HepG2 (cell line): ENCODE data around the gene TAF12. TPM values are rescaled to one million over a fixed set of nuclear protein-coding genes. Genes with fewer than 3 reads are reported as not detected.

ENCODE experiments used
- ELF4 ChIP-seq: sonication (generic); formaldehyde crosslinking; IDR thresholded peaks from 2 replicates; pipeline ENCODE4 v1.5.0; 2020; ENCODE audit warnings: missing genetic modification reagents, mild to moderate bottlenecking, moderate library complexity, borderline replicate concordance
- PAF1 ChIP-seq: IDR thresholded peaks from 2 replicates; pipeline ENCODE4 v1.6.1; 2016; ENCODE audit warnings: missing genetic modification reagents, missing compliant biosample characterization
- PCBP2 ChIP-seq: fragments of 200-400 bp; formaldehyde crosslinking; optimal IDR thresholded peaks from 2 replicates; pipeline ENCODE3; 2018; ENCODE audit warnings: low read length, low read depth; ENCODE audit not compliant: poor library complexity, severe bottlenecking
- POLR2G ChIP-seq: fragments of 200-400 bp; formaldehyde crosslinking; IDR thresholded peaks from 2 replicates; pipeline ENCODE4 v1.6.1; 2018; ENCODE audit warnings: mild to moderate bottlenecking, low read depth, low read length, moderate library complexity
- RAD21 ChIP-seq: fragments of 450-650 bp; formaldehyde crosslinking; IDR thresholded peaks from 2 replicates; pipeline ENCODE4 v1.5.0; 2020; ENCODE audit warnings: mild to moderate bottlenecking
- RNF2 ChIP-seq: fragments of 450-650 bp; conservative IDR thresholded peaks from 2 replicates; pipeline ENCODE4 v1.6.1; 2016; ENCODE audit warnings: low read depth
- ZBTB38 ChIP-seq: sonication (generic); formaldehyde crosslinking; IDR thresholded peaks from 2 replicates; pipeline ENCODE4 v1.5.1; 2020; ENCODE audit warnings: mild to moderate bottlenecking, missing genetic modification reagents
- ZNF263 ChIP-seq: sonication (generic); formaldehyde crosslinking; IDR thresholded peaks from 2 replicates; pipeline ENCODE4 v1.4.0; 2020; ENCODE audit warnings: missing genetic modification reagents
- ZNF44 ChIP-seq: sonication (generic); formaldehyde crosslinking; IDR thresholded peaks from 2 replicates; pipeline ENCODE4 v1.5.1; 2020; ENCODE audit warnings: mild to moderate bottlenecking, missing genetic modification reagents
- ZNF570 ChIP-seq: sonication (generic); formaldehyde crosslinking; IDR thresholded peaks from 2 replicates; pipeline ENCODE4 v1.4.0; 2020; ENCODE audit warnings: mild to moderate bottlenecking, missing genetic modification reagents, borderline replicate concordance
- ZNF614 ChIP-seq: IDR thresholded peaks from 2 replicates; pipeline ENCODE4 v1.6.1; 2018; ENCODE audit warnings: missing biosample characterization, missing genetic modification reagents, inconsistent platforms, borderline replicate concordance
- ZNF660 ChIP-seq: sonication (generic); formaldehyde crosslinking; IDR thresholded peaks from 2 replicates; pipeline ENCODE4 v1.5.1; 2020; ENCODE audit warnings: mild to moderate bottlenecking, low read depth, missing genetic modification reagents, borderline replicate concordance
- ZNF672 ChIP-seq: sonication (generic); formaldehyde crosslinking; IDR thresholded peaks from 2 replicates; pipeline ENCODE4 v1.8.1; 2022; ENCODE audit warnings: missing genetic modification reagents
- ZNF720 ChIP-seq: sonication (generic); formaldehyde crosslinking; IDR thresholded peaks from 2 replicates; pipeline ENCODE4 v1.4.0; 2020; ENCODE audit warnings: missing genetic modification reagents
- ZNF761 ChIP-seq: sonication (generic); formaldehyde crosslinking; conservative IDR thresholded peaks from 2 replicates; pipeline ENCODE4 v1.4.0; 2020; ENCODE audit warnings: mild to moderate bottlenecking, missing genetic modification reagents
- polyA plus RNA-seq, 8 experiments: library from polyadenylated mRNA; depleted of rRNA in 3 of 8; stranded (reverse) in 7 of 8; unstranded in 1 of 8; fragments of >200 nt; fragmentation: Illumina TruSeq in 4 of 8; extraction: Trizol in 4 of 8; gene quantifications; 2 replicates each; pipeline versions ENCODE4 v1.2.1 to v1.2.3, GENCODE V29; 2011 to 2016; ENCODE audit warnings: low read depth in 4 of 8, missing spikeins in 1 of 8, mixed read lengths in 1 of 8; ENCODE audit not compliant: insufficient read depth in 1 of 8
- total RNA-seq, 5 experiments: library from RNA; depleted of rRNA; stranded (reverse); fragments of >200 nt; fragmentation: Illumina TruSeq; extraction: Trizol; gene quantifications; 2 replicates each; pipeline ENCODE4 v1.2.3, GENCODE V29; 2016; ENCODE audit warnings: low read depth in 1 of 5
- TF ChIP-seq, protein P1 (sequence below), 2 experiments: IDR thresholded peaks; 2 replicates each; pipeline ENCODE4 v1.6.1; 2011 to 2012; ENCODE audit warnings: low read length in 2 of 2, borderline replicate concordance in 1 of 2, low read depth in 1 of 2, mild to moderate bottlenecking in 1 of 2, moderate library complexity in 1 of 2
- TF ChIP-seq, protein P2 (sequence below): sonication (generic); formaldehyde crosslinking; IDR thresholded peaks from 2 replicates; pipeline ENCODE4 v1.5.0; 2020; ENCODE audit warnings: mild to moderate bottlenecking, missing genetic modification reagents
- TF ChIP-seq, protein P3 (sequence below): sonication (generic); formaldehyde crosslinking; IDR thresholded peaks from 2 replicates; pipeline ENCODE4 v1.4.0; 2020; ENCODE audit warnings: missing genetic modification reagents
- TF ChIP-seq, protein P4 (sequence below): IDR thresholded peaks from 2 replicates; pipeline ENCODE4 v1.6.1; 2016; ENCODE audit warnings: missing biosample characterization, missing genetic modification reagents, low read depth

TAF12 gene
- total and polyA plus RNA-seq, 2 of the 13 experiments (the other 11 are each of a cell fraction or from before 2014, with no cell fraction given) = 16.3 to 17.1 TPM

DNA sequence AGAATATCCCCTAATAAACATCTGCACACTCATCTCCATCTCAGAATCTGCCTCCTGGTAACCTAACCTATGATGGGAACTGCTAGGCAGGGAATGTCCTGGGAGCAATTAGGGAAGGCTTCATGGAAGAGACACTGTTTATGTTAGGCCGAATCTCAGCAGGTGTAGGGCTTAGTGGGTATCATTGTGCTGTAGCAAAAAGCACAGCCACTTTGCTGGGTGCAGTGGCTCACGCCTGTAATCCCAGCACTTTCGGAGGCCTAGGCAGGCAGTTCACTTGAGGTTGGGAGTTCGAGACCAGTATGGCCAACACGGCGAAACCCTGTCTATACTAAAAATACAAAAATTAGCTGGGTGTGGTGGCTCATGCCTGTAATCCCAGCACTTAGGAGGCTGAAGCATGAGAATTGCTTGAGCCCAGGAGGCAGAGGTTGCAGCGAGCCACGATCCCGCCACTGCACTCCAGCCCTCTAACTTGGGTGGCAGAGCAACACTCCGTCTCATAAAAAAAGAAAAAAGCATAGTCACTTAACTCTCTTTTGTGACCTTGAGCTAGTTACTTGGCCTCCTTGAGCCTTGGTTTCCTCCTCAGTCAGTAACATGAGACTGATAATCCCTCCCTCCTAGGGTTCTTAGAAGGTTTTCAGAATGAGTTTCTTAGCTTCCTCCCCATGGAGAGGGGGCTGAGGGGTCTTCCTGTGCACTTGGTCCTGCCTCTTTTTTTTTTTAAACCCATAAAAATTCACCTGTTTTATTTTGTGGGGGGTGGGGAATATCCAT is 47.3 kb downstream of the TAF12 start (continued):
- TF ChIP-seq POLR2G = 0 out of 2 replicates have a peak, but pooled peaks have one; percentile 22
- no peak for TF ChIP-seq ELF4 (CRISPR knock-in tag)
- TF ChIP-seq ZNF44 = no peak
- TF ChIP-seq ZNF263 (CRISPR knock-in tag) = no peak
- TF ChIP-seq ZNF672 (CRISPR knock-in tag) = no peak
- peak; percentile 54; the same call in 1 of the 2 replicates for TF ChIP-seq ZBTB38 (CRISPR knock-in tag)
- peak; percentile 69; the same call in 1 of the 2 replicates for TF ChIP-seq PAF1
- no peak for TF ChIP-seq PCBP2
- TF ChIP-seq RAD21 = no peak
- TF ChIP-seq ZNF761 = no peak
- no peak for TF ChIP-seq ZNF720
- TF ChIP-seq ZNF570 = no peak
- TF ChIP-seq, protein P1, sequence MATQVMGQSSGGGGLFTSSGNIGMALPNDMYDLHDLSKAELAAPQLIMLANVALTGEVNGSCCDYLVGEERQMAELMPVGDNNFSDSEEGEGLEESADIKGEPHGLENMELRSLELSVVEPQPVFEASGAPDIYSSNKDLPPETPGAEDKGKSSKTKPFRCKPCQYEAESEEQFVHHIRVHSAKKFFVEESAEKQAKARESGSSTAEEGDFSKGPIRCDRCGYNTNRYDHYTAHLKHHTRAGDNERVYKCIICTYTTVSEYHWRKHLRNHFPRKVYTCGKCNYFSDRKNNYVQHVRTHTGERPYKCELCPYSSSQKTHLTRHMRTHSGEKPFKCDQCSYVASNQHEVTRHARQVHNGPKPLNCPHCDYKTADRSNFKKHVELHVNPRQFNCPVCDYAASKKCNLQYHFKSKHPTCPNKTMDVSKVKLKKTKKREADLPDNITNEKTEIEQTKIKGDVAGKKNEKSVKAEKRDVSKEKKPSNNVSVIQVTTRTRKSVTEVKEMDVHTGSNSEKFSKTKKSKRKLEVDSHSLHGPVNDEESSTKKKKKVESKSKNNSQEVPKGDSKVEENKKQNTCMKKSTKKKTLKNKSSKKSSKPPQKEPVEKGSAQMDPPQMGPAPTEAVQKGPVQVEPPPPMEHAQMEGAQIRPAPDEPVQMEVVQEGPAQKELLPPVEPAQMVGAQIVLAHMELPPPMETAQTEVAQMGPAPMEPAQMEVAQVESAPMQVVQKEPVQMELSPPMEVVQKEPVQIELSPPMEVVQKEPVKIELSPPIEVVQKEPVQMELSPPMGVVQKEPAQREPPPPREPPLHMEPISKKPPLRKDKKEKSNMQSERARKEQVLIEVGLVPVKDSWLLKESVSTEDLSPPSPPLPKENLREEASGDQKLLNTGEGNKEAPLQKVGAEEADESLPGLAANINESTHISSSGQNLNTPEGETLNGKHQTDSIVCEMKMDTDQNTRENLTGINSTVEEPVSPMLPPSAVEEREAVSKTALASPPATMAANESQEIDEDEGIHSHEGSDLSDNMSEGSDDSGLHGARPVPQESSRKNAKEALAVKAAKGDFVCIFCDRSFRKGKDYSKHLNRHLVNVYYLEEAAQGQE (IDR thresholded peaks at IDR 0.05; ENCODE audit: borderline replicate concordance in 1 of 2, low read depth in 1 of 2, low read length in 2 of 2) = no peak
- TF ChIP-seq, protein P2, sequence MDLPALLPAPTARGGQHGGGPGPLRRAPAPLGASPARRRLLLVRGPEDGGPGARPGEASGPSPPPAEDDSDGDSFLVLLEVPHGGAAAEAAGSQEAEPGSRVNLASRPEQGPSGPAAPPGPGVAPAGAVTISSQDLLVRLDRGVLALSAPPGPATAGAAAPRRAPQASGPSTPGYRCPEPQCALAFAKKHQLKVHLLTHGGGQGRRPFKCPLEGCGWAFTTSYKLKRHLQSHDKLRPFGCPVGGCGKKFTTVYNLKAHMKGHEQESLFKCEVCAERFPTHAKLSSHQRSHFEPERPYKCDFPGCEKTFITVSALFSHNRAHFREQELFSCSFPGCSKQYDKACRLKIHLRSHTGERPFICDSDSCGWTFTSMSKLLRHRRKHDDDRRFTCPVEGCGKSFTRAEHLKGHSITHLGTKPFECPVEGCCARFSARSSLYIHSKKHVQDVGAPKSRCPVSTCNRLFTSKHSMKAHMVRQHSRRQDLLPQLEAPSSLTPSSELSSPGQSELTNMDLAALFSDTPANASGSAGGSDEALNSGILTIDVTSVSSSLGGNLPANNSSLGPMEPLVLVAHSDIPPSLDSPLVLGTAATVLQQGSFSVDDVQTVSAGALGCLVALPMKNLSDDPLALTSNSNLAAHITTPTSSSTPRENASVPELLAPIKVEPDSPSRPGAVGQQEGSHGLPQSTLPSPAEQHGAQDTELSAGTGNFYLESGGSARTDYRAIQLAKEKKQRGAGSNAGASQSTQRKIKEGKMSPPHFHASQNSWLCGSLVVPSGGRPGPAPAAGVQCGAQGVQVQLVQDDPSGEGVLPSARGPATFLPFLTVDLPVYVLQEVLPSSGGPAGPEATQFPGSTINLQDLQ (CRISPR knock-in tag) = no peak
- no peak for TF ChIP-seq RNF2
- no peak for TF ChIP-seq ZNF660 (CRISPR knock-in tag)
- TF ChIP-seq ZNF614 (CRISPR knock-in tag) = no peak
- TF ChIP-seq, protein P3, sequence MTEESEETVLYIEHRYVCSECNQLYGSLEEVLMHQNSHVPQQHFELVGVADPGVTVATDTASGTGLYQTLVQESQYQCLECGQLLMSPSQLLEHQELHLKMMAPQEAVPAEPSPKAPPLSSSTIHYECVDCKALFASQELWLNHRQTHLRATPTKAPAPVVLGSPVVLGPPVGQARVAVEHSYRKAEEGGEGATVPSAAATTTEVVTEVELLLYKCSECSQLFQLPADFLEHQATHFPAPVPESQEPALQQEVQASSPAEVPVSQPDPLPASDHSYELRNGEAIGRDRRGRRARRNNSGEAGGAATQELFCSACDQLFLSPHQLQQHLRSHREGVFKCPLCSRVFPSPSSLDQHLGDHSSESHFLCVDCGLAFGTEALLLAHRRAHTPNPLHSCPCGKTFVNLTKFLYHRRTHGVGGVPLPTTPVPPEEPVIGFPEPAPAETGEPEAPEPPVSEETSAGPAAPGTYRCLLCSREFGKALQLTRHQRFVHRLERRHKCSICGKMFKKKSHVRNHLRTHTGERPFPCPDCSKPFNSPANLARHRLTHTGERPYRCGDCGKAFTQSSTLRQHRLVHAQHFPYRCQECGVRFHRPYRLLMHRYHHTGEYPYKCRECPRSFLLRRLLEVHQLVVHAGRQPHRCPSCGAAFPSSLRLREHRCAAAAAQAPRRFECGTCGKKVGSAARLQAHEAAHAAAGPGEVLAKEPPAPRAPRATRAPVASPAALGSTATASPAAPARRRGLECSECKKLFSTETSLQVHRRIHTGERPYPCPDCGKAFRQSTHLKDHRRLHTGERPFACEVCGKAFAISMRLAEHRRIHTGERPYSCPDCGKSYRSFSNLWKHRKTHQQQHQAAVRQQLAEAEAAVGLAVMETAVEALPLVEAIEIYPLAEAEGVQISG = peak; percentile 35; the same call in 1 of the 2 replicates
- TF ChIP-seq, protein P4, sequence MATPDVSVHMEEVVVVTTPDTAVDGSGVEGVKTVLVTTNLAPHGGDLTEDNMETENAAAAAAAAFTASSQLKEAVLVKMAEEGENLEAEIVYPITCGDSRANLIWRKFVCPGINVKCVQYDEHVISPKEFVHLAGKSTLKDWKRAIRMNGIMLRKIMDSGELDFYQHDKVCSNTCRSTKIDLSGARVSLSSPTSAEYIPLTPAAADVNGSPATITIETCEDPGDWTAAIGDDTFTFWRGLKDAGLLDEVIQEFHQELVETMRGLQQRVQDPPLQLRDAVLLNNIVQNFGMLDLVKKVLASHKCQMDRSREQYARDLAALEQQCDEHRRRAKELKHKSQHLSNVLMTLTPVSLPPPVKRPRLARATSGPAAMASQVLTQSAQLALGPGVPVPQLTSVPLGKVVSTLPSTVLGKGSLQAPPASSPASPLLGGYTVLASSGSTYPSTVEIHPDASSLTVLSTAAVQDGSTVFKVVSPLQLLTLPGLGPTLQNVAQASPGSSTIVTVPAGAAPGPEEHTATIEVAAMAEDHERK (CRISPR knock-in tag) = no peak
